ENCODE results near the gene CBX3.
"Not testable (repeated sequence)": the region's sequence is repeated elsewhere in the genome, so short reads cannot be mapped to it uniquely, and the experiment has no call there.

The CBX3 gene

DNA sequence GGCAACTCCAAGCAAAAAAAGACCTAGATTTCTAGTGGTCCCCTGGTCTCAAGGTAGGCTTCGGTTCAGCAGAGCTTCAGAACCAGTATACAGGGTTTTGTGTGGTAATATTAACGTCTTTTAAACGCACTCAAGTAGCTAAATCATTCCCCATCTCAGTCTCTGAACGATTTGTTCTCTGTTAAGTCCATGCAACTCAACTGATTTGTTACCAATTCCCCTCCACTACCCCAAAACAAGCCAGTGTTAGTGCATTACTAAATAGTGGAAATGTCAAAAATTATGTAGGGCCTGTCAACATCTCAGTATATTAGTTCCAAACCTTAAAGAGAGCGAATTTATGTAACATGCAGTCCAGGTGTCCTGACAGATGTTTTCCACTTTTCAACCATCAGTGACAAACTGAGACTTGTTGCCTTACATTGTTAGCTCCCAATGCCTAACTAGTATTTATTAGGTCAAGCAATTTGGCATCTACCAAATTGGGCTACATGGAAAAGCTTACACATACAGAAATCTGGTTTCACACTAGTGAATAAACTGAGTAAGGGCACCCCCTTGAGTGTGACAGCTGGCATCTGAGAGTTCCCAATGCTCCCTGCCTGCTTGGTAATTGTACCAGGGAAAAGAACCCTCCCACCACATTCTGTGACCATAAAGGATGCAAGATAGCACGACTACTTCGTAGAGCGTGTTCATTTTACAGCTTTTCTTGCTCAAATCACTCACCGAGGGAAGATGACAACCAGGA is 13.2 kb upstream of the CBX3 start:
- no peak for DNase-seq (ENCODE audit: low spot score)

- no peak for DNase-seq (ENCODE audit: low spot score)
These were observed 12.5 kb upstream of the CBX3 start for GRCh38 chr7:26188957-26189541.

GRCh38 chr7:26189697-26190096 is 11.8 kb upstream of the CBX3 start:
- no peak for DNase-seq (ENCODE audit: low spot score)

- DNase-seq (ENCODE audit: low spot score): no peak
These were observed 11.1 kb upstream of the CBX3 start for GRCh38 chr7:26190417-26190869.

- no peak for DNase-seq (ENCODE audit: low spot score)
These were observed 10.1 kb upstream of the CBX3 start for GRCh38 chr7:26191233-26191973.

DNA sequence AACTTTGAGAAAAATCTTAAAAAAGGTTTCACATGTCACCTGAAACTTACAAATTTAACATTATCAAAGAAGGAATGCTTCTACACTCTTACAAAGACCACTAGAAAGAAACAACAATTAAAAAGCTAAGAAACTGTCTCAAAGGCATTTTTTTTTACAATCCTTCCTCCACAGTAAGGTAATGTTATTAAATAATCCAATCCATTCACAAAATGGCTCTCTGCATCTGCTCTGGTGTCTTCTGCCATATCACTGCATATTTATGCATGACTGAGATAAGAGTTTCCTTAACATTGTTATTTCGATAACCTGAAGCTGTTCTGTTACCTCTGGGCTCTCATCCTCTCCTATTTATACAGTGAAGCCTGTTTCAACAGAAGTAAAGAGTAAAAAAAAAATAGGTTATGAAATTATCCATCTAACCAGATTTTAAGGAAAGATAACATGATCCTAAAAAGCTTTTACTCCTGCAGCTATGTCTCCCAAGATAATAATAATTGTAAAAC is 9.5 kb upstream of the CBX3 start:
- no peak for DNase-seq (ENCODE audit: low spot score)

DNA sequence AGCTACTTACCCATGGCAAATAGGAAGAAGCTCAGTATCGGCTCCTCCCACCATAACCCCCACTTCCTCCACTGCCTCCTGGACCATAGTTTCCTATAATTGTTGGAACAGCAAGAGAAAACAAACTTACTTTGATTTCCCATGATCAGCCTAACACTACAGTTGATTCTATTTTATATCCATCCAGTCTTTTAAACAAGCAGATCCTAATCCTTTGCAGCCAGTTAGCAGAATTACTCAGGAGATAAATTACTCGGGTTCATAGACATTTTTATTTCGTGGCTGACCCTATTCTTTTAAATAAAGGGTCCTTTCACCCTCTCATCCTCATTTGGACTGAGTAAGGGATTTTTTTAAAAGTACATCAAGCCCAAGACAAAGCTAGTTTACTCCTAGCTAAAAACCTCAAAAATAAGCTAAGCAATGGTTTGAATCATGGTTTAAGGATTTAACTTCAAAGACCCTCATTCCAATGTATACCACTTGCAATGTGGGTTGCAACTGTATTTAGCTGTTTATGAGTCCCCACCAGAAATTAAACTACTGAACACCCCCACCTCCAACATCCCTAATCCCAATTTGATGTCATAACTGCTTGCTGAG is 9.0 kb upstream of the CBX3 start:
- no peak for DNase-seq (ENCODE audit: low spot score)

DNA sequence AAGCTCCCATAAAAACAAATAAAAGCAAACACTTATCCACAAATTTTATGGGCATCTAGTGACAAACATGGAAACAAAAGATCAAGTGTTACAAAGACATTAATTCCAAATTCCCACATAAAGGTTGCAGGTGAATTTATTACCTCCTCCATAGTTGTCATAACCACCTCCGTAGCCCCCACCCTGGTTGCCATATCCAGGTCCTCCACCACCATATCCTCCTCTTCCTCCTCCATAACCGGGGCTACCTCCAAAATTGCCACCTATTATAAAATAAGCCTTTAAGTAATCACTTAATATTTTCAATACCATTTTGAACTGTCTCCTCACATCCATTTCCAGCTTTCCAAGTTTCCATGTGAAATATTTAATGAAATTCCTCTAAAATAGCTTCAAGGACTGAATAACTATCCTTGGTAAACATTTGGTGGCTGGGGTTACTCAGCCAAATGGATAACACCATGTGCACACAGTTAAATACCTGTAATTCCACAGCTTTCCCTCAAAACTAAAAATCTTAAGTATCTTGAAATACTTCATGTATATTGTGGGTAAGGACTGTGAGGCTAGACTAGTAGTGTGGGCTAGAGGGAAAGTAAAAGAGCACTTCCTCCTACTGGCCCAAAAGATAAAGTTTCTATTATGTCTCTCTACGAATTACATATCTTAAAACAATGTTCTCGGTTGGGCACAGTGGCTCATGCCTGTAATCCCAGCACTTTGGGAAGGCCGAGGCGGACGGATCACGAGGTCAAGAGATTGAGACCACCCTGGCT is 7.9 kb upstream of the CBX3 start:
- no peak for DNase-seq (ENCODE audit: low spot score)

- DNase-seq (ENCODE audit: low spot score): not testable (repeated sequence)
These were observed 6.8 kb upstream of the CBX3 start for GRCh38 chr7:26194764-26195163.

DNA sequence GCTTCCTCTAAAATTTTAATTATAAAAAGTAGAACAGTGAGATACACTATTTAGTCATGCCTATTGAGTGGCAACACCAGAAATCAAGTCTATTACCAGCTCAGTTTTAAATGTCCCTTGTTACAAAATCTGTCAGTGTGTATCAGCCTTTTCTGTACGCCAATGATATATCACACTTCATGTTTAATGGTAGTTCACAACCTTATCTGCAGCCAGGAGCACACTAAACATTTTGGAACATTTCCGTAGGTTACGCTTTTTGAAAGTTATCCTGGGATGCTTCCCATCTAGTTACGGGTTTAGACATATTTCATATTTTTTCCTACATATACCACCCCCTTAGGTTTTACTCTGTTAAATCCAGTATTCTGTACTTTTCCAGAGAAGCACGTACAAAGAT is 6.4 kb upstream of the CBX3 start:
- no peak for DNase-seq (ENCODE audit: low spot score)

DNA sequence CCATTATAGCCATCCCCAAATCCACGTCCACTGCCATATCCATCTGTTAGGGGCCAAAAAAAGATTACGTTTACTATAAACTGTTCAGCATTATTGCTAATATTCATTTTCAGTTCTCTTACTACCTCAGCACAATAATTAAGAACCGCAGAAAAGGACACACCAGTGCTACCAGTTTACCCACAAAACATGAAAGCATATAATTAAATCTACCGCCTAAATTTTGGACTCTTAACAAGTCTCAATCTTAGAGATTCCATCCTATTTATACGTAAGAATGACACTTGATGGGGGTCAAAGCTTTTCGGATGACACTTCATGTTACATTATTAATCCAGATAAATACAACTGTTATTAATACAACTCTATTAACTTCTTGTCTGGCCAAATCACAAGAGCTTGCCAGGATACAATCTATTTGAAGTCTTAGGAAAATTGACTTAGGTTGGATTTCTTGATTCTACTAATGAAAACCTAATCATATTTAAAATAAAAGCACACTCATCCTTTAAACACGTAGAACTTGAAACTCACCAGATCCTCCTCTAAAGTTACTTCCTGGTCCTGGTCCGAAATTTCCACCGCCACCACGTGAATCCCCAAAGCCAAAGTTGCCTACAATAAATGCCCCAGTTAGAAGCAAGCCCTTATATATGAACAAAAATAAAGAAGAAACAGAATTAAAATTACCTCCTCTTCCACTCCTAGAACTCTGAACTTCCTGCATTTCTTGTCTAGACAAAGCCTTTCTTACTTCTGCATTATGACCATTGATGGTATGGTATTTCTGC is 5.5 kb upstream of the CBX3 start:
- DNase-seq (ENCODE audit: low spot score): no peak

GRCh38 chr7:26197153-26198115 is 4.1 kb upstream of the CBX3 start:
- peak; percentile 41 for DNase-seq (ENCODE audit: low spot score)

- DNase-seq (ENCODE audit: low spot score): peak; percentile 81
These were observed 3.3 kb upstream of the CBX3 start for GRCh38 chr7:26198133-26198780.

DNA sequence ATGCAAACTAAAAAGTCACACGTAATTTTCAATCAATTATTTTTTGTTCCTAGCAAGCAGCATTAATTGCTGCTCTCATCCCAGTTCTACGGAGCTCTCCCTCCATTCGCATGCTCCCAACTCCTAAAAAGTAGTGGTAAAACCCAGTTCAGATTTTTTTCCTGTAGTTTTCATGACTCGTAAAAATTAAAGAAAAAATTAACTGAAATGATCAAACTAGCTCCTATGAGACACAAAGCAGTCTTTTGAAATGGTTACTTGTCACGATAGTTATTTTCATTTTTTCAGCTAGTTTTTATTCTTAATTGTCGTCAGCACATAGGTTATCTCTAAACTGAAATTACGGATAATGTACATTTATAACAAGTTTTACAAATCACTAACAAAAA is 2.8 kb upstream of the CBX3 start:
- DNase-seq (ENCODE audit: low spot score): peak; percentile 48

DNA sequence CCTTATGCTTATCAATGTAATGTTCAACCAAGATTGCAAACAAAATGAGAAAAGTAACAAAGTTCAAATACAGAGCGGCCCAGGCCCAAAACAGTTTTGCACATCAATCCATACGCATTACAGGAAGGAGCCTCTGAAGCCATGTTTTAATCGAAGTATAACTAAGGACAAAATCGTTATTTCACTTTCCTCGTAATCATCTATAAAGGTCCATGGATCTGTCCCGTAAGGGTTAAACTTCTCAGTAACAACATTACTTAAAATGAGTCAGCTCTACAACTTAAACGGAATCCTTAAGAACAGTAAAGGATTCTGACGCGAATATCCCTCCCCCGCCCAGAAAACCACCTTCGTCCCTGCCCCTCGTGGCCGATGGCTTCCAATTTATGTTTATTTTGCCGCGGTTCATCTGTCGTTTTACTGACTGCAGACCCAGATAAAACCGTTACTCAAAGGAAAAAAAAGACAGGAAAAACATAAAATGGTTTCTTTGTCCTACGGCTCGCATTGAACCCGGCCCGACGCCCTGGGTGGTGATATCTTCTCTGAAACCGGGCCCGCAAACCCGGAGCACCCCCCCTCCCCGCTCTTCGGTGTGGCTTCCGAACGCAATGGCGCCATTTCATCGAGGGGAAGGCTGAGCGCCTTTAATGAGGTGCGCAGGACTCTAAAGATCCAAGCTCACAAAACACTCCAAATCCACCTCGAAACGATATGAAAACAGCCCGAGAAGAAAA is 2.1 kb upstream of the CBX3 start:
- DNase-seq (ENCODE audit: low spot score): peak; percentile 81

- DNase-seq (ENCODE audit: low spot score): no peak
These were observed 1.5 kb upstream of the CBX3 start for GRCh38 chr7:26200038-26200443.

DNA sequence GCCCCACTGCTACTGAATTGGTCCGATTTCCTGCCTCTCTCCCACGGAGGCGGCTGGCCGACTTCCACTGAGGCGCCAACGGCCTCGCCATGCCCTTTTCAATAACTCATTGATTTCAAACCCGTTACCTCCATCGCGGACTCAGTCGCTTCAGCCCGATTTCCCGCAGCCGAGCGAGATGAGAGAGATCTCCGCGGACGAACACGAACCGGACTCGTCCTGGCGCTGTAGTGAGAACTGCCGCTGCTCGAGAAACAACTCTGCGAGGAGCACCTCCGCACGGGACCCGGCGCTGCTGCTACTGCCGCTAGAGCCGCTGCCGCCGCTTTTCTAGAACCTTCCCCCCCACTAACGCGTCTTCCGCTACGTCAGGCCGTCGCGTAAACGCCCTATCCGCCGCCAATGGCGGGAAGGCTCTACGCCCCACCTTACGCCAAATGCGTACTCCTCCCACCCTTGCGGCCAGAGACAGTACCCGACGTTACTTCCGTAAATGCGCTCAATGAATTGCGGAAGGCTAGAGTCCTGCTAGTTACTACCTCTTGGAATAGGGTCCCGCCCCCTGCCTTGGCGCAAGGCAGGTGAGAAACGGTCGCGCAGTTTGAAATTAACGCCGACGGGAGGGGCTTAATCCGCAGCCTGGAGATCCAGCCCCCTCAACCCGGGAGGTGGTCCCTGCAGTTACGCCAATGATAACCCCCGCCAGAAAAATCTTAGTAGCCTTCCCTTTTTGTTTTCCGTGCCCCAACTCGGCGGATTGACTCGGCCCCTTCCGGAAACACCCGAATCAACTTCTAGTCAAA is 900 bp upstream of the CBX3 start, which contains the start of gene HNRNPA2B1:
TSS of gene HNRNPA2B1 (minus strand) at position 303 of the 803 bp plus-strand sequence. CDS start at position 134, 169 bp downstream.
- DNase-seq (ENCODE audit: low spot score): peak; percentile 99
